GM18951 (cell line): ENCODE results near the gene SDCBP2.

Experiments used
- POLR2A ChIP-seq: IDR thresholded peaks from 4 replicates; pipeline ENCODE4 v1.6.1; 2011; ENCODE audit warnings: mild to moderate bottlenecking; ENCODE audit not compliant: insufficient read length, insufficient read depth; ENCODE audit errors: extremely low read depth
- in situ Hi-C: fragments of 300-500 bp; cut with MboI; formaldehyde crosslinking; loops from one replicate; pipeline ENCODE4 v1.12.0; 2022; ENCODE audit warnings: low sequenced_read_pairs, mixed read lengths, inconsistent platforms; ENCODE audit not compliant: unreplicated experiment

The SDCBP2 gene

DNA sequence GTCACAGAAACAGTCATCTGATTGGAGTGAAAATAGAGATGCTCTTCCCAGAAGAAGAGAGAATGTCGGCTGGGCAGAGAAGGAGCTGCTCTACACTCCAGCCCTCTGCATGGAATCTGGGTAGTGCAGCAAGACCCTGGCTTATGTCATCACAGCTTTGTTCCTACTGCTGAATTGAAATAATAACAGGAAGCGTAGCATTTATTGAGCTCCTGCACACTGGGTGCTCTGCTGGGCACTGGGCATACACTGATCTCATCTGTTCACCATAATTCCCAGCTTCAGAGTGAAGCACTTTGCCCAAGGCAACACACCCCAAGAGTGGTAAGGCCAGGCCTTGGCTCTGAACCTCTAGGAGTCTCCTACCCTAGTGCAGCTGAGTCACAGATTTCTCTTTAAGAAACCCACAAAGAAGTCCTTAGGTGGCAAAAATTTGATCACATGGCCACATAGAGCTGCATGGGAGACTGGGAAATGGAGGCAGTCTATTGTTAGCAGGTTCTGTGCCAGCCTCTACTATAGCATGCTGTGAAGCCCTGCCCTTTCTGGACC is 3.9 kb upstream of the SDCBP2 start:
- in situ Hi-C loops, result loop anchor here (10.0 kb wide), 1 partner anchor 112 kb away; no protein-coding TSS in a partner anchor
- no peak for TF ChIP-seq POLR2A

DNA sequence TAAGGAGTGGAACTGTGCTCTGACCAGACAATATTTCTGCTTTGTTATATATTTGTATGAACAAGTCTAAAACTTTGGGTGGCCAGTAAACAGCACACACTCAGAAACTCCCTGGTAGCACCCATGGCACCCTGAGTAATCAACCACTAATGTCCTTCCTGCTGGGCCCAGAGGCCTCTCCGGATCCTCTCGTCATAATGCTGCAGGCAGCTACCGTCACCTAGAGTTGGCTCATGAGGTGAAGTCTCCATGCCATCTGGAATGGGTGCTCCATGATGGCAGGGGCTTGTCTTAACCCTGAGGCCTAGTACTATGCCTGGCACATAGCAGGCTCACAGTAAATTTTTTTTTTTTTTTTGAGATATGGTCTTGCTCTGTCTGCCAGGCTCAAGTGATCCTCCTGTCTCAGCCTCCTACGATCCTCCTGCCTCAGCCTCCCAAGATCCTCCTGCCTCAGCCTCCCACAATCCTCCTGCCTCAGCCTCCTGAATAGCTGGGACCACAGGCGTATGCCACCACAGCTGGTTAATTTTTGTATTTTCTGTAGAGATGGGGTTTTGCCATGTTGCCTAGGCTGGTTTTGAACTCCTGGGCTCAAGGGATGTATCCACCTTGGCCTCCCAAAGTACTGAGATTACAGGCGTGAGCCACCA is 3.0 kb upstream of the SDCBP2 start:
- in situ Hi-C loops, result loop anchor here (10.0 kb wide), 1 partner anchor 113 kb away; no protein-coding TSS in a partner anchor

DNA sequence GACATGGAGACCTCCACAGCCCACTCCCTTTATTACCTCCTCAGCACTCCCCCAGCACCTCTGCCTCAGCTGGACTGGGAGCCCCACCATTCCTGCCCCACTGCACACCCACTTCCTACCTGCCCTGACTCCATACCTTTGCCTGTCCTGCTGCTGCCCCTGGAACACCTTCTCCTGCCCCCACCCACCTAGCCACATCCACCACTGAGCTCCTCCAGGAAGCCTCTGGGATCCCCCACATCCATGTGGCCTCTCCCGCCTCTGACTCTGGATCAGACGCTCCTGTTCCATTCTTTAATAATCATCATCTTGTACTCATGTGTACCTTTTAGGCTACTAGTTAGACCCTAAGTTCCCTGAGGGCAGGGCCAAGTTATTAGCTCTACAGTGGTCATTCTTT is 2.2 kb upstream of the SDCBP2 start:
- in situ Hi-C loops, result loop anchor here (10.0 kb wide), 1 partner anchor 114 kb away; no protein-coding TSS in a partner anchor
- TF ChIP-seq POLR2A, result no peak

More for the DNA sequence above, 3.0 kb upstream of the SDCBP2 start:
- TF ChIP-seq POLR2A, result no peak

DNA sequence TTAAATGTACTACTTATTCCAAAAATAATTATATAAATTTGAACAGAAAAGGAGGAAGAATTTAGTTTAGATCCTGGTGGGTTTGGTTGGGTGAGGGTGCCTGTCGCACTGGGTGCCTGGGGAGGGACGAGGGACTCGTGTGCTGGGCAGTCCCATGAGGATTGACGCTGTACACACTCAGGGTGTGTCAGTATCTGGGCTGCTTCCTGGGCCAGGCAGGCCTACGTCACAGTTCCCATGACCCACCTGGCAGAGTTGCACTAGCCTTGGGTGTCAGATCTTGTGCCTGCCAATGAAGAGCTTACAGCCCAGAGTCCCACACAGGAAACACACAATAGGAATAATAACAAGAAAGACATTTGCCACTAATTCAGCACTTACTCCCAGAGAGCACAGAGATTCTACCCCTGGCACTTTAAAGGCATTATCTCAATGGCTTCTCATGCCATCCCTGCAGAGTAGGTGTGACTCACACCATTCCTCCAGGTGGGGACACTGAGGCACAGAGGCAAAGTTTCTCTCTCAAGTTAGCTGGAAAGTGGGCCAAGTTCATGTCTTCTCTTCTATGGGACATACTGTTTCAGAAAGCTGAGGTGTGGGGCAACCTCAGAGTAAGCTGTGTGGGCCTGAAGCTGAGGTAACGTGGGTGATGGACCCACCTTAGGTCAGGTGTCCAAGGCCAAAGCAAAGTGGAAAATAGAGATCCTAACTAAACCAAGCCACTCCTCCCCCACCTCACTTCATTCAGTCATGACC is 1.3 kb upstream of the SDCBP2 start:
- in situ Hi-C loops, result loop anchor here (10.0 kb wide), 1 partner anchor 115 kb away; no protein-coding TSS in a partner anchor
- TF ChIP-seq POLR2A, result no peak

DNA sequence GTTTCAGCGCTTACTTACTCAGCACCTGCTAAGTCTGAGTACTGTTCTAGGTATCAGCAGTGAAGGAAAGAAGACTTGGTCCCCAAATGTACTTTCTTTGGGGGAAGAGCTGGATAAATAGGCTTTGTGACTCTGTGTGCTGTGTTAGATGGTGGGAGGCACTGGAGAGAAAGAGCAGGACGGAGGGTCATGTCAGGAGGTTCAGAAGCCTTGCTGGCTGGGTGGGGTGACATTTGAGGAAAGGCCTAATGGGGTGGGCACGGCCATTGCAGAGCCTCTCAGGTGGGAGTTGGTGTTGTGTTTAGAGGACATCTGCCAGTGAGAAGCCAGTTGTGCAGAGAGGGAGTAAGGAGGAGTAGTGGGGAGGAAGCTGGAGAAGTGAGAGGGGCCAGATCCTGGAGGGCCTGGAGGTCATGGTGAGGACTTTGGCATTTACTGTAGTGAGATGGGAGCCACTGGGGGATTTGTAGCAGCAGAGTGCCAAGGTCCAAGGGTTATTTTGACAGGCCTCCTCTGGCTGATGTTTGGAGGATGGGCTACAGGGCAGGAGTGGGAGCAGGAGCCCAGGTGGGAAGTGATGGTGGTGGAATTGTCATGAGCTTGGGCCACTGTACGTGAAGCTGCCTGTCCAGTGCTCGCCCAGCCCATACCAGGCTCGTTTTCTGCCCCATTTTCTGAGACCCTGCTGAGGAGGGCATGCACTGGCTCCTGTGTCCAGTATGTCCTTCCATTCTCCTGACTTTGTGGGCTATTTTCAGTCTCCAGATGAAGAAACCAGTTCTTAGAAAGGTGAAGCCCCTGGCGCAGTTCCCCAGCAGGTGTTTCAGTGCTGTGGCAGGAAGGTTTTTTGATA is 886 bp downstream of the SDCBP2 start:
- in situ Hi-C loops, result no loop called here
- no peak for TF ChIP-seq POLR2A

DNA sequence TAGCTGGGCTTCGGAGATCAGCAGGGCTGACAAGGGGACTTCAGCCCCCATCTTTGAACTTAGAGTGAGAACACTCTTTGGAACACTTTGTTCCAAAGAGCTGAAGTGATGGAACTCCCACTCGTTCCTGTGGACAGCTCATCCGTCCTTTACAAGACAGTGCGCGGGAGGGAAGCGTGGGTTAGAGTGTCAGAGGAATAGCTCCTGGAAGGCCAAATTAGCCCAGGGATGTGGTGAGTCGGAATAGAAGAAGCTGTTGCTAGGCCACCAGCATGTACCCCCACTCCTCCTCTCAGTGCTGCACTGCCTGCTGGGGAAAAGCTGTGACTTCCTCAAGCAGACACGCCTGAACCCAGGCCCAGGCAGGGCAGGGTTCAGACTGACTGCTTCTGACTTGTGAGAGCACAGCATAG is 1.7 kb downstream of the SDCBP2 start:
- in situ Hi-C loops, result no loop called here
- TF ChIP-seq POLR2A, result no peak

DNA sequence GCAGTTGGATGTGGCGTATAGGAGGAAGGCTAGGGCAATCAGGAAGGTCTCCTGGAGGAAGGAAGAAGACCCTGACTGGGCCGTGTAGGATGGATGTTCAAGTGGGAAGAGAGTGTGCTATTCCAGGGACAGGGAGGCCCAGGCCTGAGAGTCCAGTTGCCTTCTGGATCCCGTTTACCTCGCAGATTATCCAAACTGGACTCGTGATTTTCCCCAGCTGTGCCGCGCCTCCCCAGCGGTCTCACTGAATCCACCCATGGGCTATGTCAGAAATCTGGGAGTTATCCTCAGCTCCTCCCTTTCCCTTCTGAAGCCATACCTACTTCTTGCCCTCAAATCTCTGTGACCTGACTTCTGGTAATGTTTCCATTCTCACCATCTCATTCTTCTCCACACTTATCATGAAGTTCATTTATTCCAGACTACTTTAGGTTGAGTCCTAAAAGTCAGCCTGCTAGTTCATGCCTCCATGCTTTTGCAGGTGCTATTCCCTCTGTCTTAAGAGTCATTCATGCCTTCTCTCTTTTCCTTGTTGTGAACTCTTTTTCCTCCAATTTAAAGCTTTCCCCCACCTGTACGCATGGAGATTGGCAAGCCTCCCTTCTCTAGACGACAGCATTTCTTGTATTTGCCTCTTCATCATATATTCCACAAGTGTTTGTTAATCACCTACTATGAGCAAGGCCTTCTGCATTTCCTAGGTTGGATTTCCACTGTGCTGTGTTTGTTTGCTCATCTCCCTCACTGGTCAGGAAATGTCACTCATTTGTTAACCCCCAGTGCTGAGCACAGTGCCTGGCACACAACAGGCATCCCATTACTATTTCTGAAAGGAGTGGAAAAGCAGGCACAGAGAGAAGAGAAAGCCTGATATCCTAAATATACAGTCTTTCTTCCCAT is 2.7 kb downstream of the SDCBP2 start:
- in situ Hi-C loops, result no loop called here
- TF ChIP-seq POLR2A, result no peak

DNA sequence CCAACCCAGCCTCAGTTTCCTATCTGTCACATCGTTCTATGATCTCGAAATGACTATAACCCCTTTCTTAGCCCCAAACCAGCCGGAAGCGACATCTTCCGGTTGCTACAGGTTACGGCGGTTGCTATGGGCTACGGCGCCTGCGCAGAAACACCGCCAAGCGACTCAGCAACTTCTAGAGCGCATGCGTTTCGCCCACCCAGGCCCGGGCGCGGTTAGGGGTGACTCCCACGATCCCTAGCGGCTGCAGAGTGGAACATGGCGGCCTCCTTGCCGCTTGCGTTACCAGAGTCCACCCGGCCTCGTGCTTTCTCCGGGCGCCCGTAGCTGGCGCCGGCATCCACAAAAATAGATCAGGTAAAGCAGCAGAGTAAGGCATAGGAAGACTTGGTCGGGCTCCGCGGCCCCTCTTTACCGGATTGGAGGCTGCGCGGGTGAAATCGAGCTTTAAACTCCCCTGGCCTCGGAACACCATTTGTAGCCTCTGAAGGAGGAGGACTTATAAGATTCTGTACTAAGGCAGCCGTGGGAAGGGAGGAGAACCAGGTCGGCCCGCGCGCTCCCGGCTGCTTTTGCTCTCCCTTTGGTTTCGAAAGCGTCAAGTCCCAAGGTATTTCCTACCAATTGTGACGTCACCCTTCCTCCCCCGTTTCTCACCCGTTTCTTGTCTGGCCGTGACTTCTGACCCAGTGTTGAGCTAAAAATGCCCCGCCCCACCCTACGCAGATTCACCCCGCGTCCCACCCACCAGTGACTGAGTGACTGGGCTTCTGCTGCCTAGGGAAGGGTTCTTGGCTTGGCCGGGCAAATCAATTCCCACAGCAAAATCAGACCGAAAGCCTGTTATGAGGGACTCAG is 3.5 kb downstream of the SDCBP2 start:
- in situ Hi-C loops, result no loop called here

DNA sequence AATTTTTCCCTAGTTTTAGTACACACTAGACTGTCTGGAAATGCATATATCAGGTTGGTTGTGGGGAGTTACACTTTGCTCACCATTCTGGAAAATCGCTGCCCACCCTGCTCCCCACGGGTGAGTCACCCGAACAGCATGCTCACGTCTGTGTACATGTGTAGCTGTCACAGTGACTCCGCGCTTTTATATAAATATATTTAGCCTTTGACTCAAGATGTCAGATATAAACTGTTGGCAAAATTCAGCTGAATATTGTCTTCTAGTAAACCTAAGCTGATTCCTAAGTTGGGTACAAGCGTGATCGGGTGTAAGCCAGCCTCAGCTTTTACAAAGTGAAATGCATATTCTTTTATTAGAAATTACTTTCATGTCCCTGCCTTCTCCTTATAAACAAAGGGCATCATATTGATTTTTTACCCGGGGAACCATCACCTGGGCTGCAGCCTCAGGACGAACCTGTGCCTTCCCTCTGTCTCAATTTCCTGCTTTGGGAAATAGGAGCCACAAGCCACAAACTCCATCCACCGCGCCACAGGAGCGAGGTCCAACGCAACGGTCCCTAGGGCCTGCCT is 4.3 kb downstream of the SDCBP2 start:
- in situ Hi-C loops, result no loop called here
- TF ChIP-seq POLR2A, result no peak

More for the DNA sequence above, 3.5 kb downstream of the SDCBP2 start:
- TF ChIP-seq POLR2A, result peak; percentile 94

DNA sequence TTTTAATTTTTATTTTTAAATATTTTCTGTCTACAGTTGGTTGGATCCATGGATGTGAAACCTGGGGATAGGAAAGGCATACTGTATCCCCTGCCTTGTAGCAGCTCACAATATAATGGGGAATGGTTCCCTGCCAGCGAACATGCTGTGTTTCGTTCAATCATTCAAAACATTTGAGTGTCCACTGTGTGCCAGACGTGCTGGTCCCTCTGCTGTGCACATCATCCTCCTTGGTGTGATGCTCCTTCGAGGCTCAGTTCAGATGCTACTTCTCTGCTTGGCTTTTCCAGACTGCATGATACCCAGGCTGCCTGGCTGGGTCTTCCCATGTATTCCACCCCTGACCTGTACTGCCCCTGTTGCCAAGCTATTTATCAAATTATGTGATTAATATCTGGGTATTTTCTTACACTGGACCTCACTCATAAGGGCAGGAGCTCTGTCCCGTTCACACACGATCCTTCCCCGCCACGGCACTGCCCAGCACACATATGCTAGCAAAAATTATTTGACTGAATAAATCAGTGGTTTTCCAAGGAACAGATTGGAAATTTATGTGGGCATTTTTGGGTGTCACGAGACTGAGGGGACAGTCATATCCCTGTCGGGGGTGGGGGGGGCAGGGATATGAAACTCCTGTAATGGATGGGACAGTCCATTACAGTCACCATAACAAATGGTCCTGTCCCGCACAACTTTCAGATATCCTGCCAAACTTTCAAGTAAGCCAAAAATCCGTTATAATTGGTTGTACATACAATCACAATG is 4.9 kb downstream of the SDCBP2 start:
- in situ Hi-C loops, result no loop called here
- no peak for TF ChIP-seq POLR2A
